CD4-positive, alpha-beta T cell treated with Interleukin-2 at 100 ng/mL for 4 hours (primary cell): ENCODE data around the gene THOC5.

Experiments used
- DNase-seq: peaks from one replicate; pipeline ENCODE4 v3.0.0-alpha.2; 2020; ENCODE audit warnings: low spot score

Gene THOC5

DNA sequence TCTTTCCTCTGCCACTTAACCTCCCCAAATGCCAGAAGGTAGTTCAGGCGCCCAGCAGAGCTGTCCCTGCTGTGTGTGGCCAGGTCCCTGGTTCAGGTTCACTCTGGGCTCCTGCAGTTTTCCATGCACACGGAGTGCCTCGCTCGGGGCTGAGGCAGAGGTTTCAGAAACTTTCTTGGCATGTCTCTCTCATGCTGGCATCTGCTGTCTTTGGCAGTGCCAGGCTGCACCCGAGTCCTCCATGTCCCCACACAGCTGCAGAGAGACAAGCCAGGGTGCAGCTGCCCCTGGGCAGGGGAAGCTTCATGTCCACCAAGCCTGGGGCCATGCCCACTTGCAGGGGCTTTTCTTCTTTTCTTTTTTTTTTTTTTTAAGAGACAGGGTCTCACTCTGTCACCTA is 80.6 kb downstream of the THOC5 start:
- DNase-seq: no peak

GRCh38 chr22:29470159-29470855 is 83.2 kb downstream of the THOC5 start:
- DNase-seq: peak; percentile 57

DNA sequence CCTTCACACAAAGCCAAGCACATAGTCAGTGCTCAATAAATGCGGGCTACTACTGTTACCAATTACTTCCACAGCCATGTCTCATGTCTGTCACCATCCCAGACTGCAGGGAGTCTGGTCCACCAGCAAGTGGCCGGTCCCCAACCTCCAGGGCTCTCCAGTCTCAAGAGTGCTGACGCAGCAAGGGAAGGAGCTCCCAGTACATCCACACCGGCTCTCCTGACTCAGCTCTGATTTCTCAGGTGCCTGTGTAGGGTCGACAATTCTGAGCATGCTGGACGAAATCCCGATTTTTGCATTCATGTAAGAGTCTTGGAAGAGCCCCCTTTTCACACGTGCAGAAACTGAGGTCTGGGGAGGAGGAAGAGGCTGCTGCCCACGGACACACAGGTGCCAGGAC is 83.8 kb downstream of the THOC5 start:
- no peak for DNase-seq

- no peak for DNase-seq
These were observed 89.0 kb downstream of the THOC5 start for GRCh38 chr22:29464581-29464980.

- no peak for DNase-seq
These were observed 89.9 kb downstream of the THOC5 start for GRCh38 chr22:29463629-29464028.

DNA sequence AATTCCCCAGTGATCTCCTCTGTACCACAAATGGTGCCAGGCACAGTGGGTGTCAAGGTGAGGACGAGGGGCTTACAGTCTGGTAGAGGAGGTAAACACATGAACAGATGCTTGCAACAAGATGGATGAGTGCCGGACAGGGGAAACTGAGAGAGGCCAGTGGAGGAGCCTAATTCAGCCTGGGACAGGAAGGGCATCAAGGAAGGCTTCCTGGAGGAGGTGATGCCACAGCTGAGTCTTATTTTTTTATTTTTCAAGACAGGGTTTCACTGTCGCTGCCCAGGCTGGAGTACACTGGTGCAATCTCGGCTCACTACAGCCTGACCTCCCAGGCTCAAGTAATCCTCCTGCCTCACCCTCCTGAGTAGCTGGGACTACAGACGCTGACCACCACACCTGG is 92.3 kb downstream of the THOC5 start:
- DNase-seq: no peak

GRCh38 chr22:29459773-29460172 is 93.8 kb downstream of the THOC5 start:
- no peak for DNase-seq

DNA sequence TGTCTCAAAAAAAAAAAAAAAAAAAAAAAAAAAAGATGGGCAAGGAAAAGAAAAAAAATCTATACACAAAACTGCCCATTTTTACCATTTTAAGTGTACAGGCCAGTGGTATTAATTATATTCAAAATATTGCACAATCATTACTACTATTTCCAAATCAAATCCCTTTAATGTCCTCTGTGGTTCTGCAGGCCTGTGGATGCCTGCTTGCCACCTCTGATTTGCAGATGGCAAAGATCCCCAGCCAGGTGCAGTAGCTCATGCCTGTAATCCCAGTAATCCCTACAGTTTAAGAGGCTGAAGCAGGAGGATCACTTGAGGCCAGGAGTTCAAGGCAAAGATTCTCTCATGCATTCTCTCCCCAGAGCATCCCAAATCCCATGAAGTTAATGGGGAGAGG is 95.0 kb downstream of the THOC5 start:
- DNase-seq: no peak

GRCh38 chr22:29457730-29458129 is 95.8 kb downstream of the THOC5 start:
- peak; percentile 6 for DNase-seq

GRCh38 chr22:29456211-29456671 is 97.3 kb downstream of the THOC5 start:
- no peak for DNase-seq
